KMS-11 (cell line): ENCODE data around the gene KLF15.
A peak's percentile ranks its signal among the peaks of the same experiment; 100 is the strongest.

Experiments used
- H2AFZ ChIP-seq: fragments of 200-600 bp; sonication (generic); 2 replicates; pipeline ENCODE4 v1.6.1; 2016; ENCODE audit warnings: antibody characterized with exemption, mixed run types, low read depth
- H3K27ac ChIP-seq: fragments of 200-600 bp; sonication (generic); 2 replicates; pipeline ENCODE4 v1.6.1; 2016; ENCODE audit warnings: mild to moderate bottlenecking, mixed run types
- H3K27me3 ChIP-seq: fragments of 200-600 bp; sonication (generic); 2 replicates; pipeline ENCODE4 v1.6.1; 2017; ENCODE audit warnings: mild to moderate bottlenecking, low read depth, mixed run types, moderate library complexity; ENCODE audit not compliant: insufficient read depth
- H3K36me3 ChIP-seq: fragments of 200-600 bp; sonication (generic); 2 replicates; pipeline ENCODE4 v1.6.1; 2017; ENCODE audit warnings: mild to moderate bottlenecking, mixed run types; ENCODE audit not compliant: insufficient read depth
- H3K4me1 ChIP-seq: fragments of 200-600 bp; sonication (generic); 2 replicates; pipeline ENCODE4 v1.6.1; 2016; ENCODE audit warnings: mild to moderate bottlenecking, low read depth, mixed run types; ENCODE audit not compliant: poor library complexity, severe bottlenecking
- H3K4me2 ChIP-seq: fragments of 200-600 bp; sonication (generic); 2 replicates; pipeline ENCODE4 v1.7.0; 2016; ENCODE audit warnings: mild to moderate bottlenecking, mixed run types
- H3K4me3 ChIP-seq: fragments of 200-600 bp; sonication (generic); IDR thresholded peaks from 2 replicates; pipeline ENCODE4 v1.6.1; 2017; ENCODE audit warnings: low read depth, low read length, mixed read lengths; ENCODE audit not compliant: insufficient read depth
- H3K79me2 ChIP-seq: fragments of 200-600 bp; sonication (generic); 2 replicates; pipeline ENCODE4 v1.6.1; 2016; ENCODE audit warnings: low read depth, mixed run types; ENCODE audit not compliant: insufficient read depth
- H3K9ac ChIP-seq: fragments of 200-600 bp; sonication (generic); 2 replicates; pipeline ENCODE4 v1.6.1; 2016; ENCODE audit warnings: mild to moderate bottlenecking, mixed run types
- H4K20me1 ChIP-seq: fragments of 200-600 bp; sonication (generic); 2 replicates; pipeline ENCODE4 v1.6.1; 2016; ENCODE audit warnings: mild to moderate bottlenecking, mixed run types; ENCODE audit not compliant: insufficient read depth
- CTCF ChIP-seq: fragments of 200-600 bp; sonication (generic); conservative IDR thresholded peaks from 2 replicates; pipeline ENCODE4 v1.6.1; 2017; ENCODE audit warnings: low read depth, mild to moderate bottlenecking, antibody characterized with exemption, low read length, moderate library complexity, mixed read lengths

KLF15 gene

GRCh38 chr3:126358816-126359181, 1.6 kb upstream of the KLF15 start:
- Histone ChIP-seq H3K4me2 (no peak overlapping the region), H3K4me3 (no peak overlapping the region), H3K27me3 (peaks cover 32% of the 10 kb centered on the region), H4K20me1 (no peaks in the 10 kb centered on the region), H3K9ac (no peak overlapping the region), H2AFZ (no peak overlapping the region), H3K4me1 (no peaks in the 10 kb centered on the region), H3K79me2 (no peaks in the 10 kb centered on the region), H3K27ac (no peak overlapping the region), H3K36me3 (no peaks in the 10 kb centered on the region)
- no peak for TF ChIP-seq CTCF

GRCh38 chr3:126358038-126358815, 1.0 kb upstream of the KLF15 start:
- H3K4me1 ChIP-seq: no peaks in the 10 kb centered on the region
- peak overlapping the region; percentile 92; the same call in 1 of the 2 replicates for H2AFZ ChIP-seq
- no peak overlapping the region for H3K9ac ChIP-seq
- H3K27ac ChIP-seq: no peak overlapping the region
- H3K27me3 ChIP-seq: peaks cover 32% of the 10 kb centered on the region
- H4K20me1 ChIP-seq: no peaks in the 10 kb centered on the region
- TF ChIP-seq CTCF: no peak
- H3K79me2 ChIP-seq: no peaks in the 10 kb centered on the region
- no peaks in the 10 kb centered on the region for H3K36me3 ChIP-seq
- peak overlapping the region; percentile 99; the same call in 1 of the 2 replicates for H3K4me2 ChIP-seq
- no peak overlapping the region for H3K4me3 ChIP-seq

GRCh38 chr3:126356373-126357264, 589 bp downstream of the KLF15 start:
- Histone ChIP-seq H3K4me1 (no peaks in the 10 kb centered on the region), H4K20me1 (no peaks in the 10 kb centered on the region), H3K36me3 (no peaks in the 10 kb centered on the region), H3K79me2 (no peaks in the 10 kb centered on the region), H2AFZ (peak overlapping the region; percentile 54), H3K9ac (peak overlapping the region; percentile 27; the same call in 1 of the 2 replicates), H3K27ac (no peak overlapping the region), H3K27me3 (peaks cover 32% of the 10 kb centered on the region), H3K4me3 (no peak overlapping the region), H3K4me2 (peak overlapping the region; percentile 66)
- no peak for TF ChIP-seq CTCF

- peak overlapping the region; percentile 27; the same call in 1 of the 2 replicates for H3K9ac ChIP-seq
- no peaks in the 10 kb centered on the region for H4K20me1 ChIP-seq
- no peaks in the 10 kb centered on the region for H3K79me2 ChIP-seq
- H3K27me3 ChIP-seq: peaks cover 32% of the 10 kb centered on the region
- H3K4me1 ChIP-seq: no peaks in the 10 kb centered on the region
- peak overlapping the region; percentile 54 for H2AFZ ChIP-seq
- TF ChIP-seq CTCF: no peak
- no peaks in the 10 kb centered on the region for H3K36me3 ChIP-seq
- H3K4me3 ChIP-seq: no peak overlapping the region
- peak overlapping the region; percentile 66; the same call in 1 of the 2 replicates for H3K4me2 ChIP-seq
- H3K27ac ChIP-seq: no peak overlapping the region
Measured at GRCh38 chr3:126355777-126356372, 1.3 kb downstream of the KLF15 start.
